GM12875 (cell line): ENCODE data around the gene CXCR4.

Experiments
- H3K4me3 ChIP-seq: one replicate; pipeline ENCODE4 v1.5.1; 2011; ENCODE audit warnings: low read depth, low read length, control low read depth
- TF ChIP-seq, protein P1 (sequence below): IDR thresholded peaks from 2 replicates; pipeline ENCODE4 v1.5.1; 2011; ENCODE audit warnings: low read depth, mild to moderate bottlenecking, control low read depth, inconsistent platforms, low read length, moderate library complexity, borderline replicate concordance; ENCODE audit not compliant: insufficient read depth

Gene CXCR4

DNA sequence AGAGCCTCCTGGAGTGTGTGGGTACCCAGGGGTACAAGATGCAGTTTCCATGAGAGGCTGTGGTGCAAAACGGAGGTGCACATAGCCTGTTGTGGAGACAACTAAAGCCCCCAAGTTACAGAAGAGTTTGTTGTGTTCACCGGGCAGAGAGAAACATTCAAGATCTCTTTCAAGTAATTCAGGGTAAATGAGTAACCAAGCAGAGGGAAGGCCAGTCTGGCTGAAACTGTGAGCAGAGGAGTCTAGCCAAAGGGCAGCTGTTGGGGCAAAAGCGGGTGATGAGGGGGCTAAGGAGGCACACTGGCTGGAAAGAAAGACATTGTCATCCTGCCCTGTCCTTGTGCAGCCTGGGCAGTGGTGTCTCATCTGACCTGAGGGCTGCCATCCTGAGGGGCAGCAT lies 52.0 kb downstream of the CXCR4 start:
- TF ChIP-seq, protein P1, sequence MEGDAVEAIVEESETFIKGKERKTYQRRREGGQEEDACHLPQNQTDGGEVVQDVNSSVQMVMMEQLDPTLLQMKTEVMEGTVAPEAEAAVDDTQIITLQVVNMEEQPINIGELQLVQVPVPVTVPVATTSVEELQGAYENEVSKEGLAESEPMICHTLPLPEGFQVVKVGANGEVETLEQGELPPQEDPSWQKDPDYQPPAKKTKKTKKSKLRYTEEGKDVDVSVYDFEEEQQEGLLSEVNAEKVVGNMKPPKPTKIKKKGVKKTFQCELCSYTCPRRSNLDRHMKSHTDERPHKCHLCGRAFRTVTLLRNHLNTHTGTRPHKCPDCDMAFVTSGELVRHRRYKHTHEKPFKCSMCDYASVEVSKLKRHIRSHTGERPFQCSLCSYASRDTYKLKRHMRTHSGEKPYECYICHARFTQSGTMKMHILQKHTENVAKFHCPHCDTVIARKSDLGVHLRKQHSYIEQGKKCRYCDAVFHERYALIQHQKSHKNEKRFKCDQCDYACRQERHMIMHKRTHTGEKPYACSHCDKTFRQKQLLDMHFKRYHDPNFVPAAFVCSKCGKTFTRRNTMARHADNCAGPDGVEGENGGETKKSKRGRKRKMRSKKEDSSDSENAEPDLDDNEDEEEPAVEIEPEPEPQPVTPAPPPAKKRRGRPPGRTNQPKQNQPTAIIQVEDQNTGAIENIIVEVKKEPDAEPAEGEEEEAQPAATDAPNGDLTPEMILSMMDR, result no peak

DNA sequence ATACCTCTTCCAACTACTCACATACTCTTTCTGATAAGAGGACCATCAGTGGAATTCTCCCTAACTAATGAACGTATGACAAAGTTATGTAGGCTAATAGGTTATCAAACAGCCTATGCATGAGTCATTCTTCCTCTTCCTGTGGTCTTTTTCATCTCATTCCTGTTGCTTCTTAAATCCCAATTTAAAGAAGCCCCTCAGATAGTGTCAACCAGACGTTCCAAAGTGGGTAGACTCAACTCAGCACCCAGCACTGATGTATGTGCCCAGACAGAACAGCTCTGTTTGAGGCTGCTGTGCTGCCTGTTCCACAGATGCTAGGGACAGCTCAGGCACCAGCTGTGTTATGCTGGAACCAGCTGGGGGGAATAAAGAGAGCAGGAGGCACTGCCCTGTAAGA lies 52.6 kb downstream of the CXCR4 start:
- H3K4me3 ChIP-seq, result no peak overlapping the region
- TF ChIP-seq, protein P1, result no peak

More for the DNA sequence above, 52.0 kb downstream of the CXCR4 start:
- H3K4me3 ChIP-seq, result no peak overlapping the region
